GM19452 (cell line): ENCODE results near the gene ATP5ME.
A peak's percentile ranks its signal among the peaks of the same experiment; 100 is the strongest.

ENCODE experiments used
- ATAC-seq: cut with Tn5 transposase; IDR thresholded peaks from one replicate; pipeline ENCODE4 v1.9.1; 2021; ENCODE audit not compliant: unreplicated experiment

Gene ATP5ME

GRCh38 chr4:684623-685327 lies 10.7 kb upstream of the ATP5ME start:
- ATAC-seq, result no peak

- no peak for ATAC-seq
Observed at GRCh38 chr4:683982-684622, 10.0 kb upstream of the ATP5ME start.

GRCh38 chr4:683247-683897 lies 9.3 kb upstream of the ATP5ME start:
- ATAC-seq, result no peak

- no peak for ATAC-seq
Observed at GRCh38 chr4:682490-683172, 8.6 kb upstream of the ATP5ME start.

- no peak for ATAC-seq
Observed at GRCh38 chr4:681736-682451, 7.8 kb upstream of the ATP5ME start.

GRCh38 chr4:680928-681645 lies 7.0 kb upstream of the ATP5ME start:
- peak; percentile 51 for ATAC-seq

GRCh38 chr4:680551-680927 lies 6.5 kb upstream of the ATP5ME start:
- peak; percentile 25 for ATAC-seq

- ATAC-seq, result no peak
Observed at GRCh38 chr4:680091-680490, 6.0 kb upstream of the ATP5ME start.

GRCh38 chr4:679629-680028 lies 5.6 kb upstream of the ATP5ME start:
- ATAC-seq, result no peak

- no peak for ATAC-seq
Observed at GRCh38 chr4:679104-679481, 5.0 kb upstream of the ATP5ME start.

GRCh38 chr4:678331-679103 lies 4.4 kb upstream of the ATP5ME start:
- ATAC-seq, result no peak

- ATAC-seq, result no peak
Observed at GRCh38 chr4:677431-678293, 3.6 kb upstream of the ATP5ME start.

GRCh38 chr4:676871-677235 lies 2.8 kb upstream of the ATP5ME start:
- no peak for ATAC-seq

- no peak for ATAC-seq
Observed at GRCh38 chr4:675980-676870, 2.1 kb upstream of the ATP5ME start.

GRCh38 chr4:675036-675882 lies 1.2 kb upstream of the ATP5ME start:
- ATAC-seq, result peak; percentile 6

- no peak for ATAC-seq
Observed at GRCh38 chr4:673349-674091, 556 bp downstream of the ATP5ME start.
